GM12874 (cell line): ENCODE measurements around the gene WDR37.

Source experiments
- TF ChIP-seq, protein P1 (sequence below): IDR thresholded peaks from 2 replicates; pipeline ENCODE4 v1.5.1; 2011; ENCODE audit warnings: low read depth, mild to moderate bottlenecking, control low read depth, low read length, moderate library complexity; ENCODE audit not compliant: insufficient read depth

The WDR37 gene

GRCh38 chr10:1044146-1044545, 12.0 kb upstream of the WDR37 start:
- TF ChIP-seq, protein P1, sequence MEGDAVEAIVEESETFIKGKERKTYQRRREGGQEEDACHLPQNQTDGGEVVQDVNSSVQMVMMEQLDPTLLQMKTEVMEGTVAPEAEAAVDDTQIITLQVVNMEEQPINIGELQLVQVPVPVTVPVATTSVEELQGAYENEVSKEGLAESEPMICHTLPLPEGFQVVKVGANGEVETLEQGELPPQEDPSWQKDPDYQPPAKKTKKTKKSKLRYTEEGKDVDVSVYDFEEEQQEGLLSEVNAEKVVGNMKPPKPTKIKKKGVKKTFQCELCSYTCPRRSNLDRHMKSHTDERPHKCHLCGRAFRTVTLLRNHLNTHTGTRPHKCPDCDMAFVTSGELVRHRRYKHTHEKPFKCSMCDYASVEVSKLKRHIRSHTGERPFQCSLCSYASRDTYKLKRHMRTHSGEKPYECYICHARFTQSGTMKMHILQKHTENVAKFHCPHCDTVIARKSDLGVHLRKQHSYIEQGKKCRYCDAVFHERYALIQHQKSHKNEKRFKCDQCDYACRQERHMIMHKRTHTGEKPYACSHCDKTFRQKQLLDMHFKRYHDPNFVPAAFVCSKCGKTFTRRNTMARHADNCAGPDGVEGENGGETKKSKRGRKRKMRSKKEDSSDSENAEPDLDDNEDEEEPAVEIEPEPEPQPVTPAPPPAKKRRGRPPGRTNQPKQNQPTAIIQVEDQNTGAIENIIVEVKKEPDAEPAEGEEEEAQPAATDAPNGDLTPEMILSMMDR = no peak

GRCh38 chr10:1044964-1045363, 11.2 kb upstream of the WDR37 start:
- TF ChIP-seq, protein P1 = no peak

DNA sequence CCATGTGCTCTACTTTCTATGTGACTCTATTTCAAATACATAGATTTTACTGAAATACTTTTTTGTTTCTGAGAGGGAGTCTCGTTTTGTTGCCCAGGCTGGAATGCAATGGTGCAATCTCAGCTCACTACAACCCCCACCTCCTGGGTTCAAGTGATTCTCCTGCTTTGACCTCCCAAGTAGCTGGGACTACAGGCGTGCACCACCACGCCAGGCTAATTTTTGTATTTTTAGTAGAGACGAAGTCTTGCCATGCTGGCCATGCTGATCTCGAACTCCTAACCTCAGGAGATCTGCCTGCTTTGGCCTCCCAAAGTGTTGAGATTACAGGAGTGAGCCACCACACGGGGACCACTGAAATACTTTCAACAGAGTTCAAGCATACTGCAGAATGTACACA, 10.8 kb upstream of the WDR37 start:
- TF ChIP-seq, protein P1 = no peak

GRCh38 chr10:1047937-1048336, 8.2 kb upstream of the WDR37 start:
- TF ChIP-seq, protein P1 = no peak

DNA sequence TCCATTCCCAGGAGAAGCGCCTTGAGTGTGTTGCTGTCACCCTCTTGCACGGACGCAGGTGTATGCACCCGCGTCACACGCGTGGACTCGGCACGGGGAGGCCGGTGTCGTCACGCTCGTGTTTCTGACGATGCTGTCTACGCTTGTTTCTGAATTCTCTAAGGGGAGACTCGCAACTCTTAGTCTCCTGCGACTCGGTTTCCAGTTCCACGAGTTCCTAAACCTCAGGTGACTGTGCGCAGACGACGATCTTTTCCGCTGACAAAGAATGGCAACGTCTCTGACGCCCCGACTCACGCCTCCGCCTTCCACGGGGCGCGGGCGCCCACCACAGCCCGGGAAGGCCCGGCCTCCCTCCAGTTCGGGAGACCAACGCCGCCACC, 7.8 kb upstream of the WDR37 start:
- TF ChIP-seq, protein P1 = no peak

- TF ChIP-seq, protein P1 = no peak
Measured at GRCh38 chr10:1048732-1049424, 7.3 kb upstream of the WDR37 start, which contains the start of gene IDI1. Gene IDI1, minus strand, starts transcription at chr10:1049119. Its CDS starts 116 bp downstream, at chr10:1049003.

DNA sequence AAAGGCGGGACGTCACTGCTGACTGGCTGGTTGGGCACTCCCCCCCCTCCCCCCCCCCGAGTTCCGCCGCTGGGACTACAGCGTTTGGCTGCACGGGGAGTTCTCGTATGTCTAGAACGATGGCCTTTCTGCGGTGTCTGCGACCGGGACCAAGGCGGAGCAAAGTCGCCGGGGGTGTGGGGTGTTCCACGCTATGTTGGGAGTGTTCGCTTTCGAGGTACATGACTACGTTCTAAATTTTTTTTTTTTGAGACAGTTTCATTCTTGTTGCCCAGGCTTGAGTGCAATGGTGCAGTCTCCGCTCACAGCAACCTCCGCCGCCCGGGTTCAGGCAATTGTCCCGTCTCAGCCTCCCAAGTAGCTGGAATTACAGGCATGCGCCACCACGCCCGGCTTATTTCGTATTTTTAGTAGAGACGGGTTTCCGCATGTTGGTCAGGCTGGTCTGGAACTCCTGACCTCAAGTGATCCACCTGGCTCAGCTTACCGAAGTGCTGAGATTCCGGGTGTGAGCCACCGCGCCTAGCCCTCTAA, 6.7 kb upstream of the WDR37 start:
- TF ChIP-seq, protein P1 = no peak
